GM12878 (cell line): ENCODE data around the gene GORASP2.

Experiments
- CHD1 ChIP-seq: IDR thresholded peaks from 2 replicates; pipeline ENCODE4 v1.6.1; 2012; ENCODE audit warnings: low read depth, low read length, improper control_type of control experiment
- TF ChIP-seq, protein P1 (sequence below), 3 experiments: IDR thresholded peaks in 2 of 3; conservative IDR thresholded peaks in 1 of 3; 2 replicates each; pipeline ENCODE4 v1.5.1; 2011; ENCODE audit warnings: low read depth in 3 of 3, low read length in 3 of 3, mild to moderate bottlenecking in 3 of 3, control low read depth in 2 of 3, moderate library complexity in 2 of 3, inconsistent platforms in 1 of 3, mixed read lengths in 1 of 3; ENCODE audit not compliant: control insufficient read depth in 2 of 3, insufficient read depth in 1 of 3; ENCODE audit errors: extremely low read depth in 1 of 3

DNA sequence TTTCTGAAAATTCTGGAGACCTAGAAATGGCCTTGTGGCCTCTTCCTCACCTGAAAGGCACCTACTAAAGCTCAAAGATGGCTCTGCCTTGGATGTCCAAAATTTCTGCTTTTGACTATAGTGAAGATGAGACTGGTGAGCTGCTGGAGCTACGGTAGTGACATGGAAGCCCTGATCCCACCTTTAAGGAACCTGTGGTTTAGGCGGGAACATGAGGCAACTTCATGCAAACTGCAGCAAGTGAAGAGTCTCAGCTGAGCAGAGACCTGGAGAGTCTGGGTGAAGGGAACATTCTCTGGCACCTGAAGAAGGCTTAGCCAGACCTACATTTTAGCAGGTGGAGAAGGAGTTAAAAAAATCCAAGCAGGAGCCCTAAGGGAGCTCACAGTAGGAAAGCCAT lies 40.0 kb downstream of the GORASP2 start:
- TF ChIP-seq, protein P1, sequence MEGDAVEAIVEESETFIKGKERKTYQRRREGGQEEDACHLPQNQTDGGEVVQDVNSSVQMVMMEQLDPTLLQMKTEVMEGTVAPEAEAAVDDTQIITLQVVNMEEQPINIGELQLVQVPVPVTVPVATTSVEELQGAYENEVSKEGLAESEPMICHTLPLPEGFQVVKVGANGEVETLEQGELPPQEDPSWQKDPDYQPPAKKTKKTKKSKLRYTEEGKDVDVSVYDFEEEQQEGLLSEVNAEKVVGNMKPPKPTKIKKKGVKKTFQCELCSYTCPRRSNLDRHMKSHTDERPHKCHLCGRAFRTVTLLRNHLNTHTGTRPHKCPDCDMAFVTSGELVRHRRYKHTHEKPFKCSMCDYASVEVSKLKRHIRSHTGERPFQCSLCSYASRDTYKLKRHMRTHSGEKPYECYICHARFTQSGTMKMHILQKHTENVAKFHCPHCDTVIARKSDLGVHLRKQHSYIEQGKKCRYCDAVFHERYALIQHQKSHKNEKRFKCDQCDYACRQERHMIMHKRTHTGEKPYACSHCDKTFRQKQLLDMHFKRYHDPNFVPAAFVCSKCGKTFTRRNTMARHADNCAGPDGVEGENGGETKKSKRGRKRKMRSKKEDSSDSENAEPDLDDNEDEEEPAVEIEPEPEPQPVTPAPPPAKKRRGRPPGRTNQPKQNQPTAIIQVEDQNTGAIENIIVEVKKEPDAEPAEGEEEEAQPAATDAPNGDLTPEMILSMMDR (IDR thresholded peaks at IDR 0.05 in 2 of 3, conservative IDR thresholded peaks at IDR 0.05 in 1 of 3; ENCODE audit: control insufficient read depth in 2 of 3, extremely low read depth in 1 of 3, insufficient read depth in 1 of 3, low read depth in 3 of 3, low read length in 3 of 3), result no peak
- TF ChIP-seq CHD1, result no peak
